Measurements from ENCODE around the gene ABCB9. TPM values are rescaled to one million over a fixed set of nuclear protein-coding genes. Genes with fewer than 3 reads are reported as not detected.
A peak's percentile ranks its signal among the peaks of the same experiment; 100 is the strongest.

ABCB9 gene
- total RNA-seq, 4 donors from 2014 or later, result 4.9 to 6.8 (median 5.3) TPM

- H3K4me1 ChIP-seq, result peaks cover 0 to 15% of the 10 kb centered on the region in 2 donors
- H3K9me3 ChIP-seq, result no peaks in the 10 kb centered on the region
- no peaks in the 10 kb centered on the region for H3K27me3 ChIP-seq
- intact Hi-C loops (cut with DNase I), result loop anchor here (2.0 to 5.0 kb wide), 2 partner anchors 91 to 153 kb away; no protein-coding TSS in a partner anchor
- no peaks in the 10 kb centered on the region for H3K36me3 ChIP-seq
- WGBS, 2 donors, result 93 to 94% methylated on average over 22 to 27 of the region's 27 CpGs
- DNase-seq, result no peak
- H3K27ac ChIP-seq, result no peak overlapping the region
- TF ChIP-seq CTCF (IDR thresholded peaks at IDR 0.05), result no peak
- TF ChIP-seq POLR2A (IDR thresholded peaks at IDR 0.05), result no peak
- H3K4me3 ChIP-seq (replicated peaks in 1 of 3), result no peak overlapping the region
These were observed 16.2 kb downstream of the ABCB9 start for GRCh38 chr12:122949816-122950675.

- H3K27me3 ChIP-seq, result no peaks in the 10 kb centered on the region
- 95 to 100% methylated on average over 4 to 6 of the region's 8 CpGs for WGBS, 2 donors
- no peaks in the 10 kb centered on the region for H3K36me3 ChIP-seq
- H3K9me3 ChIP-seq, result no peaks in the 10 kb centered on the region
- intact Hi-C loops (cut with DNase I), result no loop called here
- no peak for DNase-seq
- H3K4me3 ChIP-seq (replicated peaks in 1 of 3), result no peak overlapping the region
- TF ChIP-seq CTCF (IDR thresholded peaks at IDR 0.05), result no peak
- TF ChIP-seq POLR2A (IDR thresholded peaks at IDR 0.05), result no peak
- no peak overlapping the region for H3K27ac ChIP-seq
- H3K4me1 ChIP-seq, result peaks cover 0 to 15% of the 10 kb centered on the region in 2 donors
These were observed 16.9 kb downstream of the ABCB9 start for GRCh38 chr12:122949405-122949804.

- Histone ChIP-seq H3K36me3 (no peaks in the 10 kb centered on the region), H3K27ac (no peak overlapping the region), H3K9me3 (no peaks in the 10 kb centered on the region), H3K27me3 (no peaks in the 10 kb centered on the region), H3K4me3 (replicated peaks in 1 of 3) (no peak overlapping the region), H3K4me1 (peaks cover 0 to 15% of the 10 kb centered on the region in 2 donors)
- DNase-seq, result no peak
- no peak for TF ChIP-seq POLR2A (IDR thresholded peaks at IDR 0.05)
- TF ChIP-seq CTCF (IDR thresholded peaks at IDR 0.05), result no peak
- WGBS, 2 donors, result 91 to 94% methylated on average over 9 to 11 of the region's 14 CpGs
- intact Hi-C loops (cut with DNase I), result no loop called here
These were observed 17.7 kb downstream of the ABCB9 start for GRCh38 chr12:122948605-122949004.

GRCh38 chr12:122947352-122947792 is 18.9 kb downstream of the ABCB9 start:
- H3K27me3 ChIP-seq, result no peaks in the 10 kb centered on the region
- H3K4me1 ChIP-seq, result peaks cover 0 to 18% of the 10 kb centered on the region in 2 donors
- intact Hi-C loops (cut with DNase I), result no loop called here
- WGBS, 2 donors, result 70% methylated on average over 7 to 15 of the region's 15 CpGs
- TF ChIP-seq CTCF (IDR thresholded peaks at IDR 0.05), result no peak
- no peak for TF ChIP-seq POLR2A (IDR thresholded peaks at IDR 0.05)
- no peaks in the 10 kb centered on the region for H3K36me3 ChIP-seq
- H3K9me3 ChIP-seq, result no peaks in the 10 kb centered on the region
- peak overlapping the region; percentile 15 to 65 (median 40) for H3K27ac ChIP-seq
- DNase-seq, result no peak
- H3K4me3 ChIP-seq (replicated peaks in 1 of 3), result no peak overlapping the region

GRCh38 chr12:122946690-122947341 is 19.4 kb downstream of the ABCB9 start:
- H3K4me1 ChIP-seq, result peaks cover 0 to 18% of the 10 kb centered on the region in 2 donors
- H3K4me3 ChIP-seq (replicated peaks in 1 of 3), result no peak overlapping the region
- TF ChIP-seq CTCF (IDR thresholded peaks at IDR 0.05) (peak in 1 of 6 experiments; percentile 7), POLR2A (IDR thresholded peaks at IDR 0.05) (no peak)
- H3K27me3 ChIP-seq, result no peaks in the 10 kb centered on the region
- 53 to 76% methylated on average over 10 of the region's 10 CpGs for WGBS, 2 donors
- peak; percentile 46 to 49 for DNase-seq
- H3K9me3 ChIP-seq, result no peaks in the 10 kb centered on the region
- H3K27ac ChIP-seq, result peak overlapping the region; percentile 15 to 65 (median 40)
- intact Hi-C loops (cut with DNase I), result no loop called here
- H3K36me3 ChIP-seq, result no peaks in the 10 kb centered on the region
